Testis (tissue), 3 donors: ENCODE data around the gene INPP5A. TPM values are rescaled to one million over a fixed set of nuclear protein-coding genes. Genes with fewer than 3 reads are reported as not detected.

Experiments used
- DNase-seq: peaks from one replicate; pipeline ENCODE4 v3.0.0-alpha.2; 2019
- H3K27ac ChIP-seq, 2 donors: fragments of 200-600 bp; sonication (generic); one replicate each; pipeline ENCODE4 v1.5.1; 2019
- H3K27me3 ChIP-seq: fragments of 200-600 bp; sonication (generic); one replicate; pipeline ENCODE4 v1.5.1; 2019
- H3K36me3 ChIP-seq: fragments of 200-600 bp; sonication (generic); one replicate; pipeline ENCODE4 v1.5.1; 2017; ENCODE audit warnings: low read depth; ENCODE audit errors: missing control alignments
- H3K4me1 ChIP-seq: fragments of 200-600 bp; sonication (generic); one replicate; pipeline ENCODE4 v1.5.1; 2019
- H3K4me3 ChIP-seq, 2 donors: fragments of 200-600 bp; sonication (generic); one replicate each; pipeline ENCODE4 v1.5.1; 2017 to 2019
- H3K9me3 ChIP-seq: fragments of 200-600 bp; sonication (generic); one replicate; pipeline ENCODE4 v1.5.1; 2017
- POLR2A ChIP-seq: fragments of 450-650 bp; IDR thresholded peaks from one replicate; pipeline ENCODE4 v1.6.1; 2017; ENCODE audit warnings: antibody characterized with exemption, mild to moderate bottlenecking, moderate library complexity
- WGBS, 2 donors: methylation state at CpG; one replicate each; pipeline ENCODE4 v1.1.5; 2018; 5-methylcytosine and 5-hydroxymethylcytosine counted together
- intact Hi-C: fragments of 100-400 bp; cut with DNase I; formaldehyde crosslinking; loops from one replicate; pipeline ENCODE4 v1.15.1; 2023; ENCODE audit warnings: low total_unique reads
- polyA plus RNA-seq: library from polyadenylated mRNA; stranded (reverse); fragments of 350-450 nt; fragmentation: Illumina TruSeq; extraction: RNeasy Lipid Tissue Mini Kit (QIAGEN cat#74804); gene quantifications from one replicate; pipeline ENCODE4 v1.2.3, GENCODE V29; 2014; ENCODE audit warnings: low read depth, low replicate concordance; ENCODE audit not compliant: insufficient read depth
- total RNA-seq, 2 donors: library from RNA; depleted of rRNA; stranded (reverse); fragments of >200 nt; gene quantifications; one replicate each; pipeline ENCODE4 v1.2.3, GENCODE V29; 2016
- TF ChIP-seq, protein P1 (sequence below), 3 experiments: fragments of 450-650 bp in 2 of 3; fragments of 200-600 bp in 1 of 3; sonication (generic) in 1 of 3; IDR thresholded peaks; one replicate each; pipeline ENCODE4 v1.5.1; 2016 to 2019; ENCODE audit warnings: antibody characterized with exemption in 3 of 3, mild to moderate bottlenecking in 2 of 3, moderate library complexity in 1 of 3

The INPP5A gene
- total and polyA plus RNA-seq, 3 donors from 2014 or later, result 54.1 to 103 (median 73.0) TPM

DNA sequence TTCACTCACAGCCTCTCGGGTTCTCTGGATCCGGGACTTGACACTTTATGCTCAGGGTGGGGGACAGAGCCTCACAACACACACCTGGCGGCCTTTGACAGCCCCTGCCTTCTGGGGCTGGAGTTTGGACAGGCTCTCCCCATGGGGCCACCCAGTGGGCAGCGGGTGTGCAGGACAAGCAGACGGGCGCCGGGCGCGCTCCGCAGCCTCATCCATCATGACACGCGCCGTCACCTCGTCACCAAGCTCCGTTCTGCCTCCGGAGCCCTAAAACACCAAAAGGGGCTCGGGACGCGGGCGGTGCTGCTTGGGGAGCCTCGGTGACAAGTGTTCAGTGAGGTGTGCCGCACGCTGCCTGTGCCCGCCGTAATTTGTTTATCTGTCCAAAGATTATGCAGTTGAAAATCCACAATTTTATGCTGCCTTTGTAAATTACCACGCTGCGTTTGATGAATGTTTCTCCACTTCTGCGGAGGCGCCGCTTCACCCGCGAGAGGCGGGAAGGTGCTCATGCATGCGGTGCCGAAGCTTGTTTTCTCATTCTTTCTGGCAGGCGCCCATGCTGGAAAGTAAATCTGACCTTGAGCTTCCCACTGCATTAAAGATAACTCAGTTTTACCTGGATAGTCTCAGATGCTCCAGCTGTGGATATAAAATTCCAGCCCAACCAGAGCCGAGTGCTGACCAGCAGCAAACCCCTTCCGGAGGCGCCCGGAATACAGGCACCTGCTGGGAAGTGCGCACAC is 242.1 kb downstream of the INPP5A start:
- no peaks in the 10 kb centered on the region for H3K27me3 ChIP-seq
- DNase-seq, result no peak
- intact Hi-C loops, result no loop called here
- no peaks in the 10 kb centered on the region for H3K36me3 ChIP-seq
- H3K4me3 ChIP-seq, result no peak overlapping the region
- no peak overlapping the region for H3K27ac ChIP-seq
- no peak for TF ChIP-seq POLR2A
- TF ChIP-seq, protein P1, sequence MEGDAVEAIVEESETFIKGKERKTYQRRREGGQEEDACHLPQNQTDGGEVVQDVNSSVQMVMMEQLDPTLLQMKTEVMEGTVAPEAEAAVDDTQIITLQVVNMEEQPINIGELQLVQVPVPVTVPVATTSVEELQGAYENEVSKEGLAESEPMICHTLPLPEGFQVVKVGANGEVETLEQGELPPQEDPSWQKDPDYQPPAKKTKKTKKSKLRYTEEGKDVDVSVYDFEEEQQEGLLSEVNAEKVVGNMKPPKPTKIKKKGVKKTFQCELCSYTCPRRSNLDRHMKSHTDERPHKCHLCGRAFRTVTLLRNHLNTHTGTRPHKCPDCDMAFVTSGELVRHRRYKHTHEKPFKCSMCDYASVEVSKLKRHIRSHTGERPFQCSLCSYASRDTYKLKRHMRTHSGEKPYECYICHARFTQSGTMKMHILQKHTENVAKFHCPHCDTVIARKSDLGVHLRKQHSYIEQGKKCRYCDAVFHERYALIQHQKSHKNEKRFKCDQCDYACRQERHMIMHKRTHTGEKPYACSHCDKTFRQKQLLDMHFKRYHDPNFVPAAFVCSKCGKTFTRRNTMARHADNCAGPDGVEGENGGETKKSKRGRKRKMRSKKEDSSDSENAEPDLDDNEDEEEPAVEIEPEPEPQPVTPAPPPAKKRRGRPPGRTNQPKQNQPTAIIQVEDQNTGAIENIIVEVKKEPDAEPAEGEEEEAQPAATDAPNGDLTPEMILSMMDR (IDR thresholded peaks at IDR 0.05), result no peak
- H3K9me3 ChIP-seq, result no peaks in the 10 kb centered on the region
- H3K4me1 ChIP-seq, result no peaks in the 10 kb centered on the region
- 90 to 93% methylated on average over 41 of the region's 41 CpGs for WGBS, 2 donors

DNA sequence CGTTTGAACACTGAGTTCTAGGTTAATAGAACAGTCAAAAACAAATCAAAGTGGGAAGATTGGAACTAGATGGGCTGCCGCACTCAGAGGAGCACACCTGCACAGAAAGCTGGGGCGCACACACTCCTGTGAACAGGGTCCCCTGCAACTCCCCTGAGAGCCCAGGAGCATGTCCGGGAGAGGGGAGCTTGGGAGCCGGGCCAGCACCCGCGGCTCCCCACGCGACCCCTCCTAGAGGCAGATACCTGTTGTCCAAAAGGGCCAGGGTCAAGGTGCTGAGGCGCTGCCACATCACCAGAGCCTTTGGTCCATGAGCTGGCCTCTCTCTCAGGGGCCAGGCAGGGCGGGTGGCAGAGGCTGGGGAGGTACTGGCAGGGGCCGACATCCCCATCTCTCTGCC is 242.8 kb downstream of the INPP5A start:
- 88 to 90% methylated on average over 4 to 12 of the region's 12 CpGs for WGBS, 2 donors
- TF ChIP-seq, protein P1 (IDR thresholded peaks at IDR 0.05), result no peak
- TF ChIP-seq POLR2A, result no peak
- Histone ChIP-seq H3K27ac (no peak overlapping the region), H3K36me3 (no peaks in the 10 kb centered on the region), H3K4me3 (no peak overlapping the region), H3K9me3 (no peaks in the 10 kb centered on the region), H3K27me3 (no peaks in the 10 kb centered on the region), H3K4me1 (no peaks in the 10 kb centered on the region)
- intact Hi-C loops, result no loop called here
- DNase-seq, result no peak

DNA sequence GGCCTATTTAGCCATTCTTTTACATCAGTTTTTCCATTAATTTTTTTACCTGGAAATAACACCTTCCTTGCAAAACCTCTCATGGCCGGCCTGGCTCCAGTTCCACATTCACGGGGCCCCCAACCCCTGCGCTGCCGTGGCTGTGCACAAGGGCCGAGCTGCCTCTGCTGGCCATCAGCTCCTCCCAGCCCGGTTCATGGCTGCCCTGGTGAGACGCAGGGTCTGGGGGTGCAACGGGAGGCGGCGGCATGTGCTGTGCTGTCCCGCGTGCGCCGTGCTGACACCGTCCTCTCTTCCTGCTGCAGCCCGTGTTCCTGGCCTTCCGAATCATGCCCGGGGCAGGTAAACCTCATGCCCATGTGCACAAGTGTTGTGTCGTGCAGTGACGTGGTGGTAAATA is 244.0 kb downstream of the INPP5A start:
- H3K9me3 ChIP-seq, result no peaks in the 10 kb centered on the region
- no peak overlapping the region for H3K27ac ChIP-seq
- no peak for TF ChIP-seq POLR2A
- TF ChIP-seq, protein P1 (IDR thresholded peaks at IDR 0.05), result no peak
- no peaks in the 10 kb centered on the region for H3K36me3 ChIP-seq
- DNase-seq, result no peak
- H3K4me1 ChIP-seq, result peaks cover 3% of the 10 kb centered on the region
- intact Hi-C loops, result no loop called here
- H3K27me3 ChIP-seq, result no peaks in the 10 kb centered on the region
- no peak overlapping the region for H3K4me3 ChIP-seq
- WGBS, 2 donors, result 94 to 97% methylated on average over 20 of the region's 20 CpGs

DNA sequence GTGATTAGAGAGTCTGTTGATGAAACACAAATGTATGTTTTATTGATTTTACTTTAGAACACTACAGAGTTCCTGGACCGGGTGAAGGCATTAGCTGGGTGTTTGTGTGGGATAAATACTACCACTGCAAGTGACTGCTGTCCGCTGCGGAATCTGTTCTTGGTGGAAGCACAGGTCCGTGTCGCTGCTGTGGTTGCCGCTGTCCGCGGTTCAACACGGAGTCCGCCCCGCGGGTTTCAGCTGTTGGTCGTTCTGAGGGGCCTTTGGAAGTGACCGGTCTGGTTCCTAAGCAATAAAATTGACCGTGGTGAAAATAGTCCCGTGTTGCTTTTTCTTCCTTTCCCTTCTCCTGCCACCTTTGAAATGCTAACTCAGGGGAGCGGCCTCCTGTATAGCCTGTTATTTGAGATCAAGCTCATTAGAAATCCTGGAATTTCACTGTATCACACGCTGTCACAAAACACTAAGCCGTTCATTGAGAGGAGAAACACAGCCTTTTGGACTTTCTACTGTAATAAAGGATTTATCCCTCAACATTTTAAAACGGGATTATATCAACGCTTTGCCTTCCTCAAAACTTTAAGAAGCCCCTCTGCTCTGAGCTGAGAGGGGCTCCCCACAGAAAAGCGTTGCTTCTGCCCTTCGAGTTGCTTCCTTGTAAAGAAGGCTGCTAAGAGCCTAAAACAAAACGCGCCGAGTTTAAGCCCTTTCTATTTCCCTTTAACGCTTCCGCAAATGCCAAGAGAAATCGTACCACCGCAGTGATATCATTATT is 245.8 kb downstream of the INPP5A start:
- intact Hi-C loops, result no loop called here

More for the DNA sequence above, 245.8 kb downstream of the INPP5A start:
- Histone ChIP-seq H3K4me1 (peaks cover 13% of the 10 kb centered on the region), H3K9me3 (no peaks in the 10 kb centered on the region), H3K27me3 (no peaks in the 10 kb centered on the region), H3K36me3 (no peaks in the 10 kb centered on the region), H3K27ac (no peak overlapping the region), H3K4me3 (peak overlapping the region in 1 of 2 donors; percentile 43)
- TF ChIP-seq POLR2A, result no peak
- TF ChIP-seq, protein P1 (IDR thresholded peaks at IDR 0.05), result no peak
- no peak for DNase-seq
- WGBS, 2 donors, result 64 to 79% methylated on average over 30 of the region's 30 CpGs
